Osteocyte (in vitro differentiated cells): ENCODE measurements around the gene TTN. TPM values are rescaled to one million over a fixed set of nuclear protein-coding genes. Genes with fewer than 3 reads are reported as not detected.

ENCODE experiments used
- DNase-seq: peaks from one replicate; pipeline ENCODE4 v3.0.0; 2021; ENCODE audit warnings: mixed read lengths; ENCODE audit not compliant: unreplicated experiment; ENCODE audit errors: extremely low spot score
- H3K27ac Mint-ChIP-seq: one replicate; pipeline ENCODE4 v1.8.0; 2021; ENCODE audit warnings: mild to moderate bottlenecking, mixed read lengths; ENCODE audit not compliant: unreplicated experiment
- H3K27me3 Mint-ChIP-seq: one replicate; pipeline ENCODE4 v1.8.0; 2021; ENCODE audit warnings: mixed read lengths; ENCODE audit not compliant: unreplicated experiment
- H3K36me3 Mint-ChIP-seq: one replicate; pipeline ENCODE4 v1.8.0; 2021; ENCODE audit warnings: mixed read lengths; ENCODE audit not compliant: unreplicated experiment
- H3K4me1 Mint-ChIP-seq: one replicate; pipeline ENCODE4 v1.8.0; 2021; ENCODE audit warnings: mixed read lengths; ENCODE audit not compliant: unreplicated experiment
- H3K4me3 Mint-ChIP-seq: one replicate; pipeline ENCODE4 v1.8.0; 2021; ENCODE audit warnings: mild to moderate bottlenecking, moderate library complexity, mixed read lengths; ENCODE audit not compliant: unreplicated experiment
- H3K9me3 Mint-ChIP-seq: one replicate; pipeline ENCODE4 v1.8.0; 2021; ENCODE audit warnings: mixed read lengths; ENCODE audit not compliant: unreplicated experiment
- total RNA-seq: library from RNA; stranded (reverse); gene quantifications from 2 replicates; pipeline ENCODE4 v1.2.1, GENCODE V29; 2021
- TF ChIP-seq, protein P1 (sequence below): fragments of 200-600 bp; sonication (generic); IDR thresholded peaks from 2 replicates; pipeline ENCODE4 v1.5.0; 2021; ENCODE audit warnings: antibody characterized with exemption, mild to moderate bottlenecking, moderate library complexity

TTN gene
- total RNA-seq, 1 donor from 2014 or later = not detected

GRCh38 chr2:178692845-178693244 lies 114.4 kb downstream of the TTN start:
- H3K27me3 Mint-ChIP-seq = peaks cover 32% of the 10 kb centered on the region
- no peaks in the 10 kb centered on the region for H3K9me3 Mint-ChIP-seq
- H3K4me1 Mint-ChIP-seq = no peaks in the 10 kb centered on the region
- TF ChIP-seq, protein P1, sequence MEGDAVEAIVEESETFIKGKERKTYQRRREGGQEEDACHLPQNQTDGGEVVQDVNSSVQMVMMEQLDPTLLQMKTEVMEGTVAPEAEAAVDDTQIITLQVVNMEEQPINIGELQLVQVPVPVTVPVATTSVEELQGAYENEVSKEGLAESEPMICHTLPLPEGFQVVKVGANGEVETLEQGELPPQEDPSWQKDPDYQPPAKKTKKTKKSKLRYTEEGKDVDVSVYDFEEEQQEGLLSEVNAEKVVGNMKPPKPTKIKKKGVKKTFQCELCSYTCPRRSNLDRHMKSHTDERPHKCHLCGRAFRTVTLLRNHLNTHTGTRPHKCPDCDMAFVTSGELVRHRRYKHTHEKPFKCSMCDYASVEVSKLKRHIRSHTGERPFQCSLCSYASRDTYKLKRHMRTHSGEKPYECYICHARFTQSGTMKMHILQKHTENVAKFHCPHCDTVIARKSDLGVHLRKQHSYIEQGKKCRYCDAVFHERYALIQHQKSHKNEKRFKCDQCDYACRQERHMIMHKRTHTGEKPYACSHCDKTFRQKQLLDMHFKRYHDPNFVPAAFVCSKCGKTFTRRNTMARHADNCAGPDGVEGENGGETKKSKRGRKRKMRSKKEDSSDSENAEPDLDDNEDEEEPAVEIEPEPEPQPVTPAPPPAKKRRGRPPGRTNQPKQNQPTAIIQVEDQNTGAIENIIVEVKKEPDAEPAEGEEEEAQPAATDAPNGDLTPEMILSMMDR = no peak
- H3K4me3 Mint-ChIP-seq = no peak overlapping the region
- no peaks in the 10 kb centered on the region for H3K36me3 Mint-ChIP-seq
- DNase-seq = no peak
- H3K27ac Mint-ChIP-seq = no peak overlapping the region

DNA sequence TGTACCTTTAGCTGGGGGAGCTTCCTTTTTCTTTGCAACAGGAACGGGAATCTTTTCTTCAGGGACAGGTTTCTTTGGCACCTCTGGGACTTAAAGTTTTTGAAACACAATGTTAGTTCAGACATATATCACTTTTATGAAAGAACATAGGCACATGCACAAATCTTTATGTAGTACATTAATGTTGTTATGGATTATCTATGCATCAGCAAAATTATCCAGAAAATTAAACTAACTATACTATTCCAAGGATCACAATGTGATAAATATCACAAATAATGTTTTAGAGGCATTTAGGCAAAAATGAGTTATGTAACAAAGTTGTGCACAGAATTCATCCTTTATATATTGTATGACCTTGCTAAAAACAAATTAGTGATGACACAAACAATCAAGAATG lies 117.4 kb downstream of the TTN start:
- Mint-ChIP-seq H3K4me3 (no peak overlapping the region), H3K36me3 (no peaks in the 10 kb centered on the region), H3K27ac (no peak overlapping the region), H3K9me3 (no peaks in the 10 kb centered on the region), H3K27me3 (peaks cover 29% of the 10 kb centered on the region), H3K4me1 (no peaks in the 10 kb centered on the region)
- no peak for DNase-seq
- TF ChIP-seq, protein P1 = no peak

- TF ChIP-seq, protein P1 = no peak
- DNase-seq = no peak
- no peaks in the 10 kb centered on the region for H3K36me3 Mint-ChIP-seq
- H3K4me1 Mint-ChIP-seq = no peaks in the 10 kb centered on the region
- peaks cover 24% of the 10 kb centered on the region for H3K27me3 Mint-ChIP-seq
- no peak overlapping the region for H3K27ac Mint-ChIP-seq
- no peaks in the 10 kb centered on the region for H3K9me3 Mint-ChIP-seq
- H3K4me3 Mint-ChIP-seq = no peak overlapping the region
Observed at GRCh38 chr2:178683877-178684276, 123.3 kb downstream of the TTN start.

GRCh38 chr2:178681081-178681480 lies 126.1 kb downstream of the TTN start:
- Mint-ChIP-seq H3K9me3 (no peaks in the 10 kb centered on the region), H3K4me3 (no peak overlapping the region), H3K27me3 (peaks cover 25% of the 10 kb centered on the region), H3K36me3 (no peaks in the 10 kb centered on the region), H3K4me1 (no peaks in the 10 kb centered on the region), H3K27ac (no peak overlapping the region)
- TF ChIP-seq, protein P1 = no peak
- DNase-seq = no peak

DNA sequence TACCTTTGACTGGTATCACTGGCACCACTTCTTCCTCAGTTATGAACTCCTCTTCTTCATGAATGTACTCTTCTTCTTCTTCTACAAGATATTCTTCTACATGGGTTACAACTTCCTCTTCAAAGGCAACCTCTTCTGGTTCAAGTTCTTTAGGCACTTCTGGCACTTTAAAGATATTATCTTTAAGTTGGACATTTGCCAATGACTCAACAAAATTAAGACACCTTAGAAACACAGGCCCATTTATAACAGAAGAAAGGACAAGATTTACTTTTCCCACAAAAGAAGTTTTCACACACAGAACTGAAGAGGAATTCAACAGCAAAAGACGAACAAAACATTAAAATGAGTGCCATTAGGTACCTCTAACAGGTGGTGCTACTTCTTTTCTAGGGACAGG lies 127.3 kb downstream of the TTN start:
- Mint-ChIP-seq H3K4me1 (no peaks in the 10 kb centered on the region), H3K9me3 (no peaks in the 10 kb centered on the region), H3K4me3 (no peak overlapping the region), H3K27ac (no peak overlapping the region), H3K36me3 (no peaks in the 10 kb centered on the region), H3K27me3 (peaks cover 23% of the 10 kb centered on the region)
- DNase-seq = no peak
- TF ChIP-seq, protein P1 = no peak
